ENCODE data around the gene RFNG.

DNA sequence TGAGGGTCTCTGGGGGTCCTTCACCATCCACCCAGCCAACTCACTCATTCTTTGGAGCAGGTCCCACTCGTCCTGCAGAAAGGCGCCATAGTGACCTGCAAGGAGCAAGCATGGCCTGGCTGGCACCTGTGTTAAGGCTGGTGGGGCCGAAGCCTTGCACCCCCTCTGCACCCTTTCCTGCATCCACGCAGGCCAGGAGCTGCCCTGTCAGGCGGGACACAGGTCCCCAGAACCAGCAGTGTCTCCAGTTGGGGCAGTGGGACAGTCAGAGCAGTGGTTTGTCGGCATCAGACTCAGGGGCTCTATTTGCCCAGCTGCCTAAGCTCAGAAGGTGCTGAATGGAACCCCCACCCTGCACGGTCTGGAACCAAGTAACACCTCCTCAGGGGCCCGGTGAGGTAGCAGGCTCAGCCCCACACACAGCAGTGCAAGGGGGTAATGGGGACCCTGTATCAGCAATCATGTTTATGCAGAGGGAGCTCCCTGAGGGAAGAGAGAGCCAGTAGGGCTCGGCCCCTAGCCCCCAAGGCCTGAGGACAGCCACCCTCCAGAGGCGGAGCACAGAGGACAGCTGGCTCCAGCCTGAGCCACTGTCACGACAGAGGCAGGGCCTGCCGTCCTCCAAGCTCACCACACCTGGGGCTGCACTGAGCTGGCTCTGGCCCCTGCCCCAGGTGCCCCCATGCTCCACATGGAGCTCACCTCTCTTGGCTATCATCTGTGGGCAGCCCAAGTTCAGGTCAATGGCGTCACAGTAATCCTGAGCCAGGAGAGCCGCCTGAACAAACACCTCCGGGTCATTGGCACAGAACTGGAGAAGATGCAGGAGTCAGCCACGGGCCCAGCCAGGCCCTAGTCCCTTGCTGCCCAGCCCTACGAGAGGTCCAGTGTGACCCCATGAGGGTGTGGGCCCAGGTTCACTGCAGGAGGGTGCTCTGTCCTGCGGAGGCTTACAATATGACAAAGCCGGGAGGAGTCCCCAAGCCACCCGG is 12.1 kb upstream of the RFNG start:
- no peak for TF ChIP-seq NFE2 (CRISPR knock-in tag; IDR thresholded peaks at IDR 0.05)
- TF ChIP-seq, protein P1, sequence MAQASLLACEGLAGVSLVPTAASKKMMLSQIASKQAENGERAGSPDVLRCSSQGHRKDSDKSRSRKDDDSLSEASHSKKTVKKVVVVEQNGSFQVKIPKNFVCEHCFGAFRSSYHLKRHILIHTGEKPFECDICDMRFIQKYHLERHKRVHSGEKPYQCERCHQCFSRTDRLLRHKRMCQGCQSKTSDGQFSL (CRISPR knock-in tag; IDR thresholded peaks at IDR 0.05): no peak
- TF ChIP-seq, protein P2, sequence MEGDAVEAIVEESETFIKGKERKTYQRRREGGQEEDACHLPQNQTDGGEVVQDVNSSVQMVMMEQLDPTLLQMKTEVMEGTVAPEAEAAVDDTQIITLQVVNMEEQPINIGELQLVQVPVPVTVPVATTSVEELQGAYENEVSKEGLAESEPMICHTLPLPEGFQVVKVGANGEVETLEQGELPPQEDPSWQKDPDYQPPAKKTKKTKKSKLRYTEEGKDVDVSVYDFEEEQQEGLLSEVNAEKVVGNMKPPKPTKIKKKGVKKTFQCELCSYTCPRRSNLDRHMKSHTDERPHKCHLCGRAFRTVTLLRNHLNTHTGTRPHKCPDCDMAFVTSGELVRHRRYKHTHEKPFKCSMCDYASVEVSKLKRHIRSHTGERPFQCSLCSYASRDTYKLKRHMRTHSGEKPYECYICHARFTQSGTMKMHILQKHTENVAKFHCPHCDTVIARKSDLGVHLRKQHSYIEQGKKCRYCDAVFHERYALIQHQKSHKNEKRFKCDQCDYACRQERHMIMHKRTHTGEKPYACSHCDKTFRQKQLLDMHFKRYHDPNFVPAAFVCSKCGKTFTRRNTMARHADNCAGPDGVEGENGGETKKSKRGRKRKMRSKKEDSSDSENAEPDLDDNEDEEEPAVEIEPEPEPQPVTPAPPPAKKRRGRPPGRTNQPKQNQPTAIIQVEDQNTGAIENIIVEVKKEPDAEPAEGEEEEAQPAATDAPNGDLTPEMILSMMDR (CRISPR knock-in tag; IDR thresholded peaks at IDR 0.05): no peak
- no peak for TF ChIP-seq MYNN (CRISPR knock-in tag; IDR thresholded peaks at IDR 0.05; ENCODE audit: low read depth)
- TF ChIP-seq, protein P3, sequence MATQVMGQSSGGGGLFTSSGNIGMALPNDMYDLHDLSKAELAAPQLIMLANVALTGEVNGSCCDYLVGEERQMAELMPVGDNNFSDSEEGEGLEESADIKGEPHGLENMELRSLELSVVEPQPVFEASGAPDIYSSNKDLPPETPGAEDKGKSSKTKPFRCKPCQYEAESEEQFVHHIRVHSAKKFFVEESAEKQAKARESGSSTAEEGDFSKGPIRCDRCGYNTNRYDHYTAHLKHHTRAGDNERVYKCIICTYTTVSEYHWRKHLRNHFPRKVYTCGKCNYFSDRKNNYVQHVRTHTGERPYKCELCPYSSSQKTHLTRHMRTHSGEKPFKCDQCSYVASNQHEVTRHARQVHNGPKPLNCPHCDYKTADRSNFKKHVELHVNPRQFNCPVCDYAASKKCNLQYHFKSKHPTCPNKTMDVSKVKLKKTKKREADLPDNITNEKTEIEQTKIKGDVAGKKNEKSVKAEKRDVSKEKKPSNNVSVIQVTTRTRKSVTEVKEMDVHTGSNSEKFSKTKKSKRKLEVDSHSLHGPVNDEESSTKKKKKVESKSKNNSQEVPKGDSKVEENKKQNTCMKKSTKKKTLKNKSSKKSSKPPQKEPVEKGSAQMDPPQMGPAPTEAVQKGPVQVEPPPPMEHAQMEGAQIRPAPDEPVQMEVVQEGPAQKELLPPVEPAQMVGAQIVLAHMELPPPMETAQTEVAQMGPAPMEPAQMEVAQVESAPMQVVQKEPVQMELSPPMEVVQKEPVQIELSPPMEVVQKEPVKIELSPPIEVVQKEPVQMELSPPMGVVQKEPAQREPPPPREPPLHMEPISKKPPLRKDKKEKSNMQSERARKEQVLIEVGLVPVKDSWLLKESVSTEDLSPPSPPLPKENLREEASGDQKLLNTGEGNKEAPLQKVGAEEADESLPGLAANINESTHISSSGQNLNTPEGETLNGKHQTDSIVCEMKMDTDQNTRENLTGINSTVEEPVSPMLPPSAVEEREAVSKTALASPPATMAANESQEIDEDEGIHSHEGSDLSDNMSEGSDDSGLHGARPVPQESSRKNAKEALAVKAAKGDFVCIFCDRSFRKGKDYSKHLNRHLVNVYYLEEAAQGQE (IDR thresholded peaks at IDR 0.05; ENCODE audit: borderline replicate concordance in 1 of 2, low read depth in 1 of 2, low read length in 2 of 2): no peak
- TF ChIP-seq FLYWCH1 (CRISPR knock-in tag; IDR thresholded peaks at IDR 0.05): no peak
